Mesenteric fat pad (tissue), 1 donor: ENCODE data around the gene MRPL30. TPM values are rescaled to one million over a fixed set of nuclear protein-coding genes. Genes with fewer than 3 reads are reported as not detected.
"Not testable (repeated sequence)": the region's sequence is repeated elsewhere in the genome, so short reads cannot be mapped to it uniquely, and the experiment has no call there.

Experiments used
- DNase-seq: peaks from one replicate; pipeline ENCODE4 v3.0.0-alpha.2; 2020; ENCODE audit warnings: low spot score
- long read RNA-seq: library from polyadenylated mRNA; unstranded; transcript quantifications from one replicate; pipeline ENCODE4 v2.0.0, GENCODE V29; 2020
- total RNA-seq: library from RNA; stranded (reverse); fragmentation: NEBNext Ultra II Directional; extraction: Animal tissue kit (Norgen Biotek cat#: 25700); gene quantifications from one replicate; pipeline ENCODE4 v1.2.1, GENCODE V29; 2021
- donor health status: DM: yes; HTN: yes; CAD: no.

MRPL30 gene
- total RNA-seq, result 21.9 TPM
- long read RNA-seq, transcript MRPL30-201 (6 exons, 2,605 nt), result major isoform, 33 of 51 reads
- long read RNA-seq, partial matches to known transcripts, result 4 of 51 reads
- long read RNA-seq, other reads (novel, unspliced or antisense), result 14 of 51 reads

DNA sequence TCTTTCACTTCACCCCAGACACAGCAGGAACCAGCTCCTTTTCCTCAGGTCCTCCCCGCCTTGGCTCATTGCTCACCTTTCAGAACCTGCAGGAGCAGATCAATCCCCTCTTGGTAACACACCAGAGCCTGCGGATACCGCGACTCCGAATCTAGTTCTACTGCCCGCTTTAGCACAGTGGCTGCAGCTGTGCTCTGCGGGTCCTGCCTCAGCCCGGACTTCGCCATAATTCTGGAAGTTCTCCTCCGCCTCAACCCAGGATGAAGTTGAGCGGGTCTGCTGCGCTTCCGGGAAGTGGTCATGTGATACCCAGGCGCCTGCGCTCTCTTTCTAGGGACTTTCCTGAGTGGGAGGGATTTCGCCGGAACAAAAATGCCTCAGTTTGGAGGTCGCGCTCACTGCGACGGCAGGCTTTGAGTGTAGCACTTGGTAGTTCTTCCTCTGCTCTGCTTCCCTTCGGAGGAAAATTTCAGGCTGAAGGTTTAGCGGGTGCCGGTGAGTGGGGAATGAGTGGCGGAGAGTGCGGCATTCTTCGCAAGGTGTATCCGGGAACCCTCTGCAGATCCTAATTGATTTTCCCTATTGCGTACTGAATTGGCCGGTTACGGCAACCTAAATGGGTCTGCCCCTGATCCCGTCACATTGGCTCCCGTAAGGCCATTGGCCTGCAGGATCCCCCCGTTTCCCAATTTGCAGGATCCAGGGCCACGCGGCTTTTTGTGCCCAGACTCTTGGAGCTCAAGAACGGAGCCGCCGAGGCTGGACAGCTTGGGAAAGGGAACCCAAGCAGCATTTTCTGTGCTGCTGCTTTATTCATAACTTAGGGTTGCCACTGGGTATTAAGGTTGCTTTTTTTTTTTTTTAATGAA, at the start of gene MRPL30, which contains the start of gene MITD1:
Gene MRPL30, plus strand, starts transcription at position 430 of the 869 bp plus-strand sequence. CDS start 5,020 bp downstream, outside the sequence.
Gene MITD1, minus strand, starts transcription at position 304 of the 869 bp plus-strand sequence. Its CDS starts 77 bp downstream, at position 227.
- peak; percentile 95 for DNase-seq

GRCh38 chr2:99135044-99135556, 45.9 kb upstream of the MRPL30 start:
- DNase-seq, result not testable (repeated sequence)

GRCh38 chr2:99139003-99139402, 42.0 kb upstream of the MRPL30 start:
- DNase-seq, result no peak

DNA sequence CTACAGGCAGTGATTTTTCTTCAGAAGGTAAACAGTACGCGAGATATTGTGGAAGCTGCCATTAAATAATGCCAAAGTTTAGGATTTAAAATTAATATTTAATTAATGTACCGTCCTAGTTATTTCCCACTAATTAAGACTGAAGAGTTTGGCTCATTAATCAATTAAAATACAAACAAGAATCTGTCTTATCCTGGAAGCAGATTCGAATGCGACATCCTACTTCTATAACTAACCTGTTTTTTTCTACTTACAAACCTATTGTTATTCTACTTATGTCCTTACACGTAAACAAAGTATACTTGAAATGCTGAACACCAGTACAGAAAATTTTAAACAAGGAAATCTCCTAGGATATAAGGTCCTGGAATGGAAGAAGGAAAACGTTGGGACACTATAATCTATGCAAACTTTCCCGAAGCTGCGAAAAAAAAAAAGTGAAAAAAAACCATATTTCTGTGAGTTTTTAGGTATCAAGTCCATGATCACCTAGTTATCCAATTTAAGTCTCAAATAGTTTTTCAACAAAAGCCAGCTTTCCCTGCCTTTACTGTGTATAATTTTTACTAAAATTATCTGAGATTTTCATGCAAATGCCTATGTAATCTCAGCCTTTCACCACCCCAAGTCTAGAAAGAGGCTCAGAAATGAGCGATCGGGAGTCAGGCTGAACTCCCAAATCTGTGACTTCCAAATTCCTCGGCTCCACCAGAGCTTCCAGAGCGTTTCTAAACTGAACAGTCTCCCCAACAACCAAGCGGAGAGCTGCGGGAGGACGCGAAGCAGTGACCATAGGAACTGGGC, 40.7 kb upstream of the MRPL30 start:
- no peak for DNase-seq

- DNase-seq, result no peak
Measured at GRCh38 chr2:99140860-99141109, 40.2 kb upstream of the MRPL30 start.

DNA sequence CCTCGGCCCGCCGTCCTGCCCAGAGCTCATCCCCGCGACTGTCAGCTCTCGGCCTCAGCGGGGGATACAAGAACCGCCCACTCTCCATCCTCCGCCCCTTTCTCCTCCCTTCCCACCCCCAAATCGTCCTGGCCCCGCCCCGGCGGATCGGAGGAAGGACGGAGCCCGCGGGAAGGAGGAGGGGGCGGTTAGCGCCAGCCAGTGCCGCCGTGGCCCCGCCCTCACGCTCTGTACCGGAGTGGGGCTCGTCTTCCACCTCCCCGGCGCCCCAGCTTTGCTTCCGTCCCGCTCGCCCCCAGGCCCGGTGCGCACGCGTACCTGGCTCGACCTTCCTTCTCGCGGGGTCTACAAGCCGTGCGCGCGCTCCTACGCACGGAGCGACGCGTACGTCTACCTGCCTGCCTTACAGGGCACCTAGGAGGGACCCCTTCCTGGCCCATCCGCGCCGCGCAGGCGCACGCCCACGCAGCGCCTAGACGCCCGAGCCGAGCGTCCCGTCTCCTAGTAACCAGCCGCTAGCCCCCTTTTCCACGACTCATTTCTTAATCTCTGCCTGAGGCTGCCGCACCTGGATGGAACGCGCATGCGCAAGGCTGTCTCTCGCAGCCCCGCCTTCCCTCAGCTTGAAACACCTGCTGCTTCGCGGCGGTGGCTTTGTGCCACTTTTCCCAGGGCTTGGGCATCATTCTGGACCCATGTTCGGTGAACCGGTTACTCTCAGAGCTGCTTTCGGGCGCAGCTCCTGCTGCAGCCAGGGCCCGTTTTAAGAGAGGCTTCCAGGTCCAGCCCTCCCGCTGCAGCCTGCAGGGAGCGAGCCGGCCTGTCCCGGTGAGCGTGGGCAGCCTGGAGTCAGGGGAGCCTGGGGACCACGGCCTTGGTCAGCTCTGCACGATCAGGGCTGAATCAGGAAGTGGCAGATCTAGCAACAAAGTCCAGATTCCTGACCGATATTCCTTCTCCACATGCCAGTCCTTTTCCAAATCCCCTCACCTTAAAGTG, 39.6 kb upstream of the MRPL30 start, which contains the start of gene C2orf15:
Gene C2orf15, plus strand, starts transcription at position 598 of the 999 bp plus-strand sequence. CDS start 8,852 bp downstream, outside the sequence.
- DNase-seq, result peak; percentile 97

GRCh38 chr2:99150706-99151105, 30.3 kb upstream of the MRPL30 start:
- no peak for DNase-seq

GRCh38 chr2:99152199-99152895, 28.6 kb upstream of the MRPL30 start:
- DNase-seq, result no peak

DNA sequence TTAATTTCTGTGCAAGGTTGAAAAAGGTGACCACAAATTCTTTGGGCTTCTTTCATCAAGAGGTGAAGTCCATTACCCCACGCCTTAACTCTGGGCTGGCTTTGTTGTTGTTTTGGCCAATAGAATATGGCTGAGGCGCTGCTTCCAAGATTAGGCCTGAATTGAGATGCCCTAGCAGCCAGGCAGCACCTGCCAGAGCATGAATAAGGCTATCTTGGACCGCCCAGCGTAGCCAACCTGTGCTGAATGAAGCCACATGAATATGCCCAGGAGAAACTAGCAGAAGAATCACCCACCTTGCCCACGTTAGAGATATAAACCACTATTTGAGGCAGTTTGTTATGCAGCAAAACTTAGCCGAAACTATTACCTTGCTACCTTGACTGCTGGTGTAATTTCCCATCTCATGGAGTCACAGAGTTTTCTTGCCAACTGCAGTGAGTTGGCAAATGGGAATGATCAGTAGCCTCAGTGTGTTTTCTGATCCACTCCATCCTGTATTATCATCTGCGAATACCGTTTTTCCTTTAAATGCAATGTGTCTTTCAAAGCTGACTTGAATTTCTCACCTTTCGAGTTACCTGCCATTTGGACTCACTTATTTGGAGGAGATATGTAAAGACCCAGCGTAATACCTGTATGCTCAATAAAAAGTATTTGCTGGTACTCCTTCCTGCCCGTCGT, 26.9 kb upstream of the MRPL30 start:
- DNase-seq, result no peak

- DNase-seq, result peak; percentile 95
Measured at GRCh38 chr2:99154643-99155536, 26.1 kb upstream of the MRPL30 start, which contains the start of the genes LIPT1 and TSGA10. LIPT1 (plus strand) TSS chr2:99154967; CDS start chr2:99161958, 6,991 bp downstream. TSGA10 (minus strand) TSS chr2:99154942; CDS start chr2:99109439, 45,503 bp downstream.

DNA sequence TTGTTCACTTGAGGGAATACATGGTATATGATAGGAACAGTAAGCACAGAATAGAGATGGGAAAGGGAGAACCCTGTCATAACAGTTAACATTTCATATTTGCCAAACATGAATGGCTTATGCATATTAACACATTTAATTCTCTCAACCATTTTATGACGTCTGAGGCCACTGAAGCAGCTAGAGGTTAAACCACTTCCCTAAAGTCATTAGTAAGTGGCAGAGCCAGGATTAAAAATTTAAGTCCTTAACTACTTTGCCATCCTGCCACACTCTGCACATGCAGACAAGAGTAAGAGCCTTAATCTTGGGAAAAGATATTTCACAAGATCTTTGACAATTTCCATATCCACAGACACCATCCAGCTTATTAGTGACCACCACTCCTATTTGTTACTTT, 24.1 kb upstream of the MRPL30 start:
- DNase-seq, result no peak

- DNase-seq, result no peak
Measured at GRCh38 chr2:99158599-99158998, 22.4 kb upstream of the MRPL30 start.

DNA sequence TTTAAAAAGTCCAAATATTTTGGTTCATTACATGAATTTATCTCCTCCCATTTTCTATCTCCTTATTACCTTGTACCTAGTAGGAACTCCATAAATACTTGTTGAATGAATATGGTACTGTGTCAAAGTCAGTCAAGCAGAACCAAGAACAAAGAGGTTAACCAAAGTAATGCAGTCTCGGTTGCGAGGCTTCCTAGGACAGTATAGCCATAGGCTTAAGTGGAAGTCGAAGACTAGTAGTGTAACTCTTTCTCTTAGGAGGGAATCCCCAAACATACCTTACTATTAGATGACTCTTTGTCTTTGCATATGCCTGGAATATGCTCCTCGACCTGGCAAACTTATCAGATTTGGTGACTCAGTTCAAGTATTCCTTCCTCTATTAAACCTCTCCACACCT, 21.4 kb upstream of the MRPL30 start:
- DNase-seq, result no peak

DNA sequence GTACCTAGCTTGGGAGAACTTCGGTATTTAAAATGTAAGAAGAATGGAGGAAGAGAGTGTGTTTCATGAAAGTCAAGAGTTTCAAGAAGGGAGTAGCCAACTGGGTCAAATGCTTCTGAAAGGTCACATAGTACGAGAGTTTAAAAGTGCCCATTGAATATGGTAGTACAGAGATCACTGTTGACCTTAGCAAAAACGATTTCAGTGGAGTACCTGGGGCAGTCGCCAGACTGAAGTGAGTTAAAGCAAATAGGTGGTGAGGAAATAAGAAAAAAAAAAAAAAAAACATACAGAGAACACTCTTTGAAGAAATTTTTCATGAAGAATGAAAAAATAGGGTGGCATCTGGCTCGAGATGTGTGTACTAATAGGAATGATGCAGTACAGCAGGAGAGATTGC, 14.8 kb upstream of the MRPL30 start:
- DNase-seq, result no peak

GRCh38 chr2:99169534-99169933, 11.4 kb upstream of the MRPL30 start:
- DNase-seq, result no peak

DNA sequence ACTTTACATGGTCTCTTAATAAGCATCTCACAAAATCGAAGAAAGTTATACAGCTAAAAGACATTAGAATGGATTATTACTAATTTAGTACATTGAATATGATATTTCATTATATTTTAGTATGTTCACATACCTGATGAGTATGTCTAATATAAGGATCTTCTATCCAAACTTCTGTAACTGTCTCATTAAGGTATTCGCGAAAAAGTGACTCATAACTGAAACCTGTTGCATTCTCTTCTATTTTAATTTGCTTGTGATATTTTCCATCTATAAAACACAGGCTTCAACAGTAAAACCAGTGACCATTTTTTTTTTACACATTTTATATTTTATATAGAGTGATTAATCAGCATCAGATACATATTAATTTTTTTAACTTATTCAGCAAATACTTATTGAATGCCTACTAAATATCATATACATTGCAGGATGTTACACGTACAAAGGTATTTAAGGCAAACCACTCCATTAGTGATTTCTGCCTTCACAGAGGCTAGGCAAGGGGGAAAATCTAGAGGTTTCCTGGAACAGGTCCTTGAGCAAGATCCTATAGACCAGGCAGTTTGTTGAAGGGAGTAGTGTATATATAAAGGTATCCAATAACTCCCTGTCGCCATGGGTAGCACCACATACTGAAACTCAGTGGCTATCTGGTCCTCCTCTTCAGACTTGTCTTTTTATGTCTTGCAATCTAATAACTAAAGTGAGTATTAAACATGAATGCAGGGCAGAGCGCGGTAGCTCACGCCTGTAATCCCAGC, 9.4 kb upstream of the MRPL30 start:
- DNase-seq, result no peak

DNA sequence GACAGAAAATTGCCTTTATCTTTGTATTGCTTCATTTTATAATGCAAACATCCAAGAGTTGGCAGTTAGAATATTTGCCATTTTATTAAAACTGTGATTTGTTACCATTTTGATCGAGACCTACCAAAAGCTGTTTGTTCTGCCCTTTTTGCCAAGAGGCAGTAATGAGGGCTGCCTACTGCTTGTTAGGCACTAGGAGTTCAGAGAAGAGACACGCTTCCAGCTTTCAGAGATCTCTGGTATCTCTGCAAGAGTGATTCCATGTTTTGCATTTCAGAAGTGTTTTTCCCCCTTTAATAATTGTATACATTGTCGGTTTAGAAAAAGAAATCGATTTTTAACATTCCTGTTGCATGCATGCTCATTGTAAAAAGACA, 628 bp downstream of the MRPL30 start:
- DNase-seq, result no peak
